ENCODE data around the gene TMED5. TPM values are rescaled to one million over a fixed set of nuclear protein-coding genes. Genes with fewer than 3 reads are reported as not detected.

TMED5 gene
- total and polyA plus RNA-seq, 2 experiments from 2014 or later: 25.0 to 45.2 TPM

DNA sequence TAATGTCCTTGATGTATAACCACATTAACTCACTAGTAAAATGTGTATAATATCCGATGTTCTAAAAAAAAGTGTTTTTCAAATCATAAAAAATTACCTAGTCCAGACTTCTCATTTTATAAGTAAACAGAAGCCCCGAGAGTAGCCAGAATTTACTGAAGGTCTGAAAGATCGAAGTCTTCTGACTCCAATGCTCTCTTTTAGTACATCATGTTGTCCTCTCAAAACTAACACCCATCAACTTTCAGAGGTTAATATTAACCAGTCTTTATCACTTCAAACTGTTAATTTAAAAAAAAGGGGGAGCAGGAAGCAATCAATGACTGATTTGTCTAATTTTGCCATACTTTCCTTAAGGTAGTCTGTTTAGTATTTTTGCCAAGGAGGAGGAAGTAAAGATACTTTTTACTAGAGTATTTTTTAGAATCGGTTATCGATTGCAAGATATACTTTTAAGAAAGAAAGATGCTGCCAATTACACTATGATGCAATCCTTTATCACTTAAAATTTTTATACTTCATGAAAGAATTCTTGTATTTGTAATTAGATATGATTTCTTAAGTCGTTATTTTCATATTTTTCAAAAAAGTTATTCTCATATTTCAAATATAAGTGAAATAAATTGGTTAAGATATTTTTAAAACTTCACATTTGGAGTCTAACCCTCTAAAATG is 25.8 kb upstream of the TMED5 start:
- H3K4me3 ChIP-seq: no peak overlapping the region
- peaks cover 20% of the 10 kb centered on the region; the same call in 1 of the 2 replicates for H3K36me3 ChIP-seq (ENCODE audit: insufficient read depth)
- no peak overlapping the region for H2AFZ ChIP-seq
- TF ChIP-seq NANOG (IDR thresholded peaks at IDR 0.05; ENCODE audit: borderline replicate concordance) (no peak), JUNB (IDR thresholded peaks at IDR 0.05; ENCODE audit: unreplicated experiment) (no peak), STAT1 (IDR thresholded peaks at IDR 0.05; ENCODE audit: unreplicated experiment) (no peak), ZNF331 (CRISPR knock-in tag; IDR thresholded peaks at IDR 0.05; ENCODE audit: low read depth) (no peak), CREB1 (CRISPR knock-in tag; IDR thresholded peaks at IDR 0.05; ENCODE audit: low read depth) (no peak), EZH2phosphoT487 (IDR thresholded peaks at IDR 0.05; ENCODE audit: unreplicated experiment) (no peak), EZH2 (IDR thresholded peaks at IDR 0.05; ENCODE audit: low read depth, unreplicated experiment) (no peak), POLR2AphosphoS5 (IDR thresholded peaks at IDR 0.05; ENCODE audit: low read depth) (no peak), ZNF114 (CRISPR knock-in tag; IDR thresholded peaks at IDR 0.05) (no peak)
- TF ChIP-seq, protein P1, sequence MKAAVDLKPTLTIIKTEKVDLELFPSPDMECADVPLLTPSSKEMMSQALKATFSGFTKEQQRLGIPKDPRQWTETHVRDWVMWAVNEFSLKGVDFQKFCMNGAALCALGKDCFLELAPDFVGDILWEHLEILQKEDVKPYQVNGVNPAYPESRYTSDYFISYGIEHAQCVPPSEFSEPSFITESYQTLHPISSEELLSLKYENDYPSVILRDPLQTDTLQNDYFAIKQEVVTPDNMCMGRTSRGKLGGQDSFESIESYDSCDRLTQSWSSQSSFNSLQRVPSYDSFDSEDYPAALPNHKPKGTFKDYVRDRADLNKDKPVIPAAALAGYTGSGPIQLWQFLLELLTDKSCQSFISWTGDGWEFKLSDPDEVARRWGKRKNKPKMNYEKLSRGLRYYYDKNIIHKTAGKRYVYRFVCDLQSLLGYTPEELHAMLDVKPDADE (IDR thresholded peaks at IDR 0.05): no peak
- TF ChIP-seq, protein P2, sequence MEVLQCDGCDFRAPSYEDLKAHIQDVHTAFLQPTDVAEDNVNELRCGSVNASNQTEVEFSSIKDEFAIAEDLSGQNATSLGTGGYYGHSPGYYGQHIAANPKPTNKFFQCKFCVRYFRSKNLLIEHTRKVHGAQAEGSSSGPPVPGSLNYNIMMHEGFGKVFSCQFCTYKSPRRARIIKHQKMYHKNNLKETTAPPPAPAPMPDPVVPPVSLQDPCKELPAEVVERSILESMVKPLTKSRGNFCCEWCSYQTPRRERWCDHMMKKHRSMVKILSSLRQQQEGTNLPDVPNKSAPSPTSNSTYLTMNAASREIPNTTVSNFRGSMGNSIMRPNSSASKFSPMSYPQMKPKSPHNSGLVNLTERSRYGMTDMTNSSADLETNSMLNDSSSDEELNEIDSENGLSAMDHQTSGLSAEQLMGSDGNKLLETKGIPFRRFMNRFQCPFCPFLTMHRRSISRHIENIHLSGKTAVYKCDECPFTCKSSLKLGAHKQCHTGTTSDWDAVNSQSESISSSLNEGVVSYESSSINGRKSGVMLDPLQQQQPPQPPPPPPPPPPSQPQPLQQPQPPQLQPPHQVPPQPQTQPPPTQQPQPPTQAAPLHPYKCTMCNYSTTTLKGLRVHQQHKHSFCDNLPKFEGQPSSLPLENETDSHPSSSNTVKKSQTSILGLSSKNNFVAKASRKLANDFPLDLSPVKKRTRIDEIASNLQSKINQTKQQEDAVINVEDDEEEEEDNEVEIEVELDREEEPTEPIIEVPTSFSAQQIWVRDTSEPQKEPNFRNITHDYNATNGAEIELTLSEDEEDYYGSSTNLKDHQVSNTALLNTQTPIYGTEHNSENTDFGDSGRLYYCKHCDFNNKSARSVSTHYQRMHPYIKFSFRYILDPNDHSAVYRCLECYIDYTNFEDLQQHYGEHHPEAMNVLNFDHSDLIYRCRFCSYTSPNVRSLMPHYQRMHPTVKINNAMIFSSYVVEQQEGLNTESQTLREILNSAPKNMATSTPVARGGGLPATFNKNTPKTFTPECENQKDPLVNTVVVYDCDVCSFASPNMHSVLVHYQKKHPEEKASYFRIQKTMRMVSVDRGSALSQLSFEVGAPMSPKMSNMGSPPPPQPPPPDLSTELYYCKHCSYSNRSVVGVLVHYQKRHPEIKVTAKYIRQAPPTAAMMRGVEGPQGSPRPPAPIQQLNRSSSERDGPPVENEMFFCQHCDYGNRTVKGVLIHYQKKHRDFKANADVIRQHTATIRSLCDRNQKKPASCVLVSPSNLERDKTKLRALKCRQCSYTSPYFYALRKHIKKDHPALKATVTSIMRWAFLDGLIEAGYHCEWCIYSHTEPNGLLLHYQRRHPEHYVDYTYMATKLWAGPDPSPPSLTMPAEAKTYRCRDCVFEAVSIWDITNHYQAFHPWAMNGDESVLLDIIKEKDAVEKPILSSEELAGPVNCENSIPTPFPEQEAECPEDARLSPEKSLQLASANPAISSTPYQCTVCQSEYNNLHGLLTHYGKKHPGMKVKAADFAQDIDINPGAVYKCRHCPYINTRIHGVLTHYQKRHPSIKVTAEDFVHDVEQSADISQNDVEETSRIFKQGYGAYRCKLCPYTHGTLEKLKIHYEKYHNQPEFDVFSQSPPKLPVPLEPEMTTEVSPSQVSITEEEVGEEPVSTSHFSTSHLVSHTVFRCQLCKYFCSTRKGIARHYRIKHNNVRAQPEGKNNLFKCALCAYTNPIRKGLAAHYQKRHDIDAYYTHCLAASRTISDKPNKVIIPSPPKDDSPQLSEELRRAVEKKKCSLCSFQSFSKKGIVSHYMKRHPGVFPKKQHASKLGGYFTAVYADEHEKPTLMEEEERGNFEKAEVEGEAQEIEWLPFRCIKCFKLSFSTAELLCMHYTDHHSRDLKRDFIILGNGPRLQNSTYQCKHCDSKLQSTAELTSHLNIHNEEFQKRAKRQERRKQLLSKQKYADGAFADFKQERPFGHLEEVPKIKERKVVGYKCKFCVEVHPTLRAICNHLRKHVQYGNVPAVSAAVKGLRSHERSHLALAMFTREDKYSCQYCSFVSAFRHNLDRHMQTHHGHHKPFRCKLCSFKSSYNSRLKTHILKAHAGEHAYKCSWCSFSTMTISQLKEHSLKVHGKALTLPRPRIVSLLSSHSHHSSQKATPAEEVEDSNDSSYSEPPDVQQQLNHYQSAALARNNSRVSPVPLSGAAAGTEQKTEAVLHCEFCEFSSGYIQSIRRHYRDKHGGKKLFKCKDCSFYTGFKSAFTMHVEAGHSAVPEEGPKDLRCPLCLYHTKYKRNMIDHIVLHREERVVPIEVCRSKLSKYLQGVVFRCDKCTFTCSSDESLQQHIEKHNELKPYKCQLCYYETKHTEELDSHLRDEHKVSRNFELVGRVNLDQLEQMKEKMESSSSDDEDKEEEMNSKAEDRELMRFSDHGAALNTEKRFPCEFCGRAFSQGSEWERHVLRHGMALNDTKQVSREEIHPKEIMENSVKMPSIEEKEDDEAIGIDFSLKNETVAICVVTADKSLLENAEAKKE (CRISPR knock-in tag; IDR thresholded peaks at IDR 0.05): no peak
- TF ChIP-seq, protein P3, sequence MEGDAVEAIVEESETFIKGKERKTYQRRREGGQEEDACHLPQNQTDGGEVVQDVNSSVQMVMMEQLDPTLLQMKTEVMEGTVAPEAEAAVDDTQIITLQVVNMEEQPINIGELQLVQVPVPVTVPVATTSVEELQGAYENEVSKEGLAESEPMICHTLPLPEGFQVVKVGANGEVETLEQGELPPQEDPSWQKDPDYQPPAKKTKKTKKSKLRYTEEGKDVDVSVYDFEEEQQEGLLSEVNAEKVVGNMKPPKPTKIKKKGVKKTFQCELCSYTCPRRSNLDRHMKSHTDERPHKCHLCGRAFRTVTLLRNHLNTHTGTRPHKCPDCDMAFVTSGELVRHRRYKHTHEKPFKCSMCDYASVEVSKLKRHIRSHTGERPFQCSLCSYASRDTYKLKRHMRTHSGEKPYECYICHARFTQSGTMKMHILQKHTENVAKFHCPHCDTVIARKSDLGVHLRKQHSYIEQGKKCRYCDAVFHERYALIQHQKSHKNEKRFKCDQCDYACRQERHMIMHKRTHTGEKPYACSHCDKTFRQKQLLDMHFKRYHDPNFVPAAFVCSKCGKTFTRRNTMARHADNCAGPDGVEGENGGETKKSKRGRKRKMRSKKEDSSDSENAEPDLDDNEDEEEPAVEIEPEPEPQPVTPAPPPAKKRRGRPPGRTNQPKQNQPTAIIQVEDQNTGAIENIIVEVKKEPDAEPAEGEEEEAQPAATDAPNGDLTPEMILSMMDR (conservative IDR thresholded peaks at IDR 0.05; ENCODE audit: low read depth in 2 of 2): no peak
- TF ChIP-seq, protein P4, sequence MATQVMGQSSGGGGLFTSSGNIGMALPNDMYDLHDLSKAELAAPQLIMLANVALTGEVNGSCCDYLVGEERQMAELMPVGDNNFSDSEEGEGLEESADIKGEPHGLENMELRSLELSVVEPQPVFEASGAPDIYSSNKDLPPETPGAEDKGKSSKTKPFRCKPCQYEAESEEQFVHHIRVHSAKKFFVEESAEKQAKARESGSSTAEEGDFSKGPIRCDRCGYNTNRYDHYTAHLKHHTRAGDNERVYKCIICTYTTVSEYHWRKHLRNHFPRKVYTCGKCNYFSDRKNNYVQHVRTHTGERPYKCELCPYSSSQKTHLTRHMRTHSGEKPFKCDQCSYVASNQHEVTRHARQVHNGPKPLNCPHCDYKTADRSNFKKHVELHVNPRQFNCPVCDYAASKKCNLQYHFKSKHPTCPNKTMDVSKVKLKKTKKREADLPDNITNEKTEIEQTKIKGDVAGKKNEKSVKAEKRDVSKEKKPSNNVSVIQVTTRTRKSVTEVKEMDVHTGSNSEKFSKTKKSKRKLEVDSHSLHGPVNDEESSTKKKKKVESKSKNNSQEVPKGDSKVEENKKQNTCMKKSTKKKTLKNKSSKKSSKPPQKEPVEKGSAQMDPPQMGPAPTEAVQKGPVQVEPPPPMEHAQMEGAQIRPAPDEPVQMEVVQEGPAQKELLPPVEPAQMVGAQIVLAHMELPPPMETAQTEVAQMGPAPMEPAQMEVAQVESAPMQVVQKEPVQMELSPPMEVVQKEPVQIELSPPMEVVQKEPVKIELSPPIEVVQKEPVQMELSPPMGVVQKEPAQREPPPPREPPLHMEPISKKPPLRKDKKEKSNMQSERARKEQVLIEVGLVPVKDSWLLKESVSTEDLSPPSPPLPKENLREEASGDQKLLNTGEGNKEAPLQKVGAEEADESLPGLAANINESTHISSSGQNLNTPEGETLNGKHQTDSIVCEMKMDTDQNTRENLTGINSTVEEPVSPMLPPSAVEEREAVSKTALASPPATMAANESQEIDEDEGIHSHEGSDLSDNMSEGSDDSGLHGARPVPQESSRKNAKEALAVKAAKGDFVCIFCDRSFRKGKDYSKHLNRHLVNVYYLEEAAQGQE (IDR thresholded peaks at IDR 0.05; ENCODE audit: unreplicated experiment): no peak
- no peaks in the 10 kb centered on the region for H3K27me3 ChIP-seq (ENCODE audit: insufficient read depth)
- Mint-ChIP-seq H3K4me3 (no peak overlapping the region), H3K27me3 (ENCODE audit: insufficient read depth, low read depth, poor library complexity) (no peaks in the 10 kb centered on the region), H3K27ac (no peak overlapping the region), H3K9me3 (no peaks in the 10 kb centered on the region), H3K4me1 (no peaks in the 10 kb centered on the region), H3K36me3 (ENCODE audit: low read depth) (peaks cover 31% of the 10 kb centered on the region)
- H3K4me1 ChIP-seq (ENCODE audit: insufficient read depth): no peaks in the 10 kb centered on the region
- ATAC-seq (no peak), DNase-seq (ENCODE audit: low spot score) (no peak)
- no peaks in the 10 kb centered on the region for H3K79me2 ChIP-seq (replicated peaks; ENCODE audit: insufficient read depth)
- H4K20me1 ChIP-seq (replicated peaks; ENCODE audit: insufficient read depth): no peaks in the 10 kb centered on the region
- no peak overlapping the region for H3K4me2 ChIP-seq
- H3K9me2 ChIP-seq (ENCODE audit: insufficient read depth): no peaks in the 10 kb centered on the region
- no peak overlapping the region for H3K27ac ChIP-seq (ENCODE audit: low read depth)
- no peaks in the 10 kb centered on the region for H3F3A ChIP-seq (replicated peaks; ENCODE audit: low read depth)
